ENCODE results near the gene GOT2. TPM values are rescaled to one million over a fixed set of nuclear protein-coding genes. Genes with fewer than 3 reads are reported as not detected.
A peak's percentile ranks its signal among the peaks of the same experiment; 100 is the strongest.

GOT2 gene
- total and polyA plus RNA-seq, 7 donors = 129 to 396 (median 238) TPM

DNA sequence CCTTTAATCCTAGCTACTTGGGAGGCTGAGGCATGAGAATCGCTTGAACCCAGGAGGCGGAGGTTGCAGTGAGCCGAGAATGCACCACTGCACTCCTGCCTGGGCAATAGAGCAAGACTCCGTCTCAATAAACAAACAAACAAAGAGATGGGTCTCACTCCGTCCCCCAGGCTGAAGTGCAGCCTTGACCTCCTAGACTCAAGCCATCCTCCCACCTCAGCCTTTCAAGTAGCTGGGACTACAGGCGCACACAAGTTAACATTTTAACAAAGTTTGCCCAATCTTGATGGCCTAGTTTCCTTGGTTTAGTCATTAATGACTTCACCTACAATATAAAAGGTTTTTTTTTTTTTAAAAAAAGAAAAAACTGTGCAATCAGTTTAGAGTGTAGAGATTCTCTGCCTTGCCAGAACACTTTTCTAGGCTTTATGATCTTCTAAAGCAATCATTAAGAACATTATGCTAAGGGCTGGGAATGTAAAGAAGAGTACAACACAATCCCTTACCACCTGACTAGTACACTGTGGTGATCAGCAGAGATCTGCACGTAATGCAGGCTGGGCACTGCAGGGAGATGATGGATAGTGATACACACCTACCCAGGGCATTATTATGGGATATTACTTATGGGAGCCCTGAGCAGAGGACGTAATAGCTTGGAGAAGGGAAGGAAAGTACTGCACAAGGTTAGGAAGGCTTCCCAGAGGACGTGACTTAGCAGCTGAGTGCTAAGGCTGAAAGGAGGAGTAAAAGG, 6.9 kb downstream of the GOT2 start:
- H3K27me3 ChIP-seq (ENCODE audit: insufficient read depth in 3 of 3, low read length in 2 of 3) = no peaks in the 10 kb centered on the region
- peak overlapping the region; percentile 74 for H3K27ac ChIP-seq
- WGBS, 3 donors = 76 to 81% (median 76%) methylated on average over 9 of the region's 9 CpGs
- intact Hi-C loops (cut with DNase I) = no loop called here
- no peak for DNase-seq
- H3K4me1 ChIP-seq = peaks cover 33% of the 10 kb centered on the region
- peaks cover 5 to 11% of the 10 kb centered on the region in 2 donors for H3K36me3 ChIP-seq (ENCODE audit: insufficient read depth in 1 of 2, low read depth in 1 of 2)
- H3K4me3 ChIP-seq = no peak overlapping the region
- TF ChIP-seq CTCF (IDR thresholded peaks at IDR 0.05) = no peak
- H3K9me3 ChIP-seq = no peaks in the 10 kb centered on the region
- ATAC-seq = peak in 2 of 4 donors; percentile 6 to 22

GRCh38 chr16:58723109-58723508, 11.0 kb downstream of the GOT2 start:
- DNase-seq = no peak
- Histone ChIP-seq H3K9me3 (no peaks in the 10 kb centered on the region), H3K4me3 (no peak overlapping the region), H3K27ac (no peak overlapping the region), H3K27me3 (ENCODE audit: insufficient read depth in 3 of 3, low read length in 2 of 3) (no peaks in the 10 kb centered on the region), H3K36me3 (ENCODE audit: insufficient read depth in 1 of 2, low read depth in 1 of 2) (peaks cover 15 to 52% of the 10 kb centered on the region in 2 donors), H3K4me1 (peaks cover 6% of the 10 kb centered on the region)
- no peak for ATAC-seq
- WGBS, 3 donors = 26 to 62% (median 46%) methylated on average over 3 of the region's 3 CpGs
- intact Hi-C loops (cut with DNase I) = no loop called here
- TF ChIP-seq CTCF (IDR thresholded peaks at IDR 0.05) = no peak

- Histone ChIP-seq H3K27ac (no peak overlapping the region), H3K27me3 (ENCODE audit: insufficient read depth in 3 of 3, low read length in 2 of 3) (no peaks in the 10 kb centered on the region), H3K4me1 (no peaks in the 10 kb centered on the region), H3K4me3 (no peak overlapping the region), H3K9me3 (no peaks in the 10 kb centered on the region), H3K36me3 (ENCODE audit: insufficient read depth in 1 of 2, low read depth in 1 of 2) (peaks cover 24 to 98% of the 10 kb centered on the region in 2 donors)
- DNase-seq (no peak), ATAC-seq (no peak)
- intact Hi-C loops (cut with DNase I) = loop anchor here in 1 of 2 donors (10.0 kb wide), 1 partner anchor 183 kb away; no protein-coding TSS in a partner anchor
- TF ChIP-seq CTCF (IDR thresholded peaks at IDR 0.05) = no peak
- 76 to 87% (median 85%) methylated on average over 13 of the region's 13 CpGs for WGBS, 3 donors
These were observed 16.1 kb downstream of the GOT2 start for GRCh38 chr16:58717994-58718393.

DNA sequence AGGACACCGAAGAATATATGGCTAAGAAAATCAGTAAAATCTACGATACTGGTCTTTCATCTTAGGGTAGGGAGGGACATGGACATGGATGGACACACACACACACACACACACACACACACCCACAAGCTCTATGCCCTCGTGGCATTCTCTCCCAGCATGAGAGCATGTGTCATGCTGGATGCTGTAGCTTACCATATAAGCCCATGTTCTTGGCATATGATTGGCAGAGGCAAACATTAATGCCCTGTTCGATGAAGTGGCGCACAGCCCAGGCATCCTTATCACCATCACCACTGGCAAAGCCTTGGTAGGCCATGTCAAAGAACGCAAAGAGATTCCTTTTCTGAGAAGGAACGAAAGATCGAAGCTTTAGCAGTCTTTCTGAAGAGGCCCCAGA, 17.6 kb downstream of the GOT2 start:
- 89 to 94% (median 89%) methylated on average over 8 of the region's 8 CpGs for WGBS, 3 donors
- Histone ChIP-seq H3K27ac (no peak overlapping the region), H3K9me3 (no peaks in the 10 kb centered on the region), H3K36me3 (ENCODE audit: insufficient read depth in 1 of 2, low read depth in 1 of 2) (peaks cover 27 to 98% of the 10 kb centered on the region in 2 donors), H3K27me3 (ENCODE audit: insufficient read depth in 3 of 3, low read length in 2 of 3) (no peaks in the 10 kb centered on the region), H3K4me3 (no peak overlapping the region), H3K4me1 (no peaks in the 10 kb centered on the region)
- intact Hi-C loops (cut with DNase I) = loop anchor here in 1 of 2 donors (10.0 kb wide), 1 partner anchor 182 kb away; no protein-coding TSS in a partner anchor
- no peak for TF ChIP-seq CTCF (IDR thresholded peaks at IDR 0.05)
- no peak for ATAC-seq
- no peak for DNase-seq

All from psoas muscle (tissue), 8 donors.